ENCODE measurements around the gene STPG3. TPM values are rescaled to one million over a fixed set of nuclear protein-coding genes. Genes with fewer than 3 reads are reported as not detected.

STPG3 gene
- total RNA-seq, 2 experiments from 2014 or later: 0.30 TPM; not detected in 1

Other genes starting within 250 kb of the STPG3 start
- 10 to 100 TPM; 87.5 to 93.0 TPM for gene ABCA2, start 223.0 kb upstream of the STPG3 start, total RNA-seq
- gene FUT7, start 219.2 kb upstream of the STPG3 start, total RNA-seq: under 1 TPM; 0.42 to 0.65 TPM
- 10 to 100 TPM; 29.7 to 29.8 TPM for gene NPDC1, start 205.1 kb upstream of the STPG3 start, total RNA-seq
- gene ENTPD2, start 197.2 kb upstream of the STPG3 start, total RNA-seq: not detected
- gene SAPCD2, start 180.7 kb upstream of the STPG3 start, total RNA-seq: under 1 TPM; 0.38 to 0.47 TPM
- 10 to 100 TPM; 14.1 to 18.7 TPM for gene UAP1L1, start 173.8 kb upstream of the STPG3 start, total RNA-seq
- gene MAN1B1, start 164.3 kb upstream of the STPG3 start, total RNA-seq: 10 to 100 TPM; 60.3 to 62.9 TPM
- 100 to 1,000 TPM; 311 to 325 TPM for gene DPP7, start 136.6 kb upstream of the STPG3 start, total RNA-seq
- not detected for gene GRIN1, start 112.1 kb upstream of the STPG3 start, total RNA-seq
- not detected for gene LRRC26, start 81.2 kb upstream of the STPG3 start, total RNA-seq
- not detected for gene TMEM210, start 79.2 kb upstream of the STPG3 start, total RNA-seq
- 100 to 1,000 TPM; 166 to 171 TPM for gene ANAPC2, start 62.7 kb upstream of the STPG3 start, total RNA-seq
- 10 to 100 TPM; 28.8 to 29.6 TPM for gene SSNA1, start 62.6 kb upstream of the STPG3 start, total RNA-seq
- gene TPRN, start 50.5 kb upstream of the STPG3 start, total RNA-seq: 1 to 10 TPM; 4.1 to 4.4 TPM
- gene TMEM203, start 45.6 kb upstream of the STPG3 start, total RNA-seq: 10 to 100 TPM; 21.4 to 22.6 TPM
- gene NDOR1, start 45.6 kb upstream of the STPG3 start, total RNA-seq: 10 to 100 TPM; 18.6 to 23.1 TPM
- gene RNF208, start 29.0 kb upstream of the STPG3 start, total RNA-seq: under 1 TPM; 0.31 to 0.49 TPM
- gene CYSRT1, start 26.1 kb upstream of the STPG3 start, total RNA-seq: under 1 TPM in 1 of 2 experiments, not detected in 1; 0.44 TPM
- gene RNF224, start 23.8 kb upstream of the STPG3 start, total RNA-seq: not detected
- not detected for gene SLC34A3, start 20.4 kb upstream of the STPG3 start, total RNA-seq
- gene TUBB4B, start 10.0 kb upstream of the STPG3 start, total RNA-seq: 100 to 1,000 TPM; 114 to 120 TPM
- 10 to 100 TPM; 17.1 to 17.6 TPM for gene NELFB, start 4.0 kb downstream of the STPG3 start, total RNA-seq
- gene TOR4A, start 26.4 kb downstream of the STPG3 start, total RNA-seq: under 1 TPM; 0.22 to 0.42 TPM
- gene NRARP, start 51.0 kb downstream of the STPG3 start, total RNA-seq: 1 to 10 TPM in 1 of 2 experiments, under 1 TPM in 1; 1.00 to 1.5 TPM
- gene EXD3, start 171.9 kb downstream of the STPG3 start, total RNA-seq: 10 to 100 TPM in 1 of 2 experiments, 1 to 10 TPM in 1; 9.1 to 11.0 TPM
- gene NOXA1, start 172.1 kb downstream of the STPG3 start, total RNA-seq: 1 to 10 TPM; 2.4 to 2.7 TPM
- gene ENTPD8, start 190.1 kb downstream of the STPG3 start, total RNA-seq: not detected
- gene NSMF, start 208.0 kb downstream of the STPG3 start, total RNA-seq: 10 to 100 TPM; 82.8 to 87.2 TPM